Stimulated activated CD8-positive, alpha-beta memory T cell treated with anti-CD3 and anti-CD28 coated beads, Interleukin-15, amount 100 ng/mL, for 24 hours (primary cell): ENCODE results near the gene PNMA3.
"Not testable (repeated sequence)": the region's sequence is repeated elsewhere in the genome, so short reads cannot be mapped to it uniquely, and the experiment has no call there.

Experiments used
- DNase-seq: peaks from one replicate; pipeline ENCODE4 v3.0.0-alpha.2; 2020; ENCODE audit warnings: low read depth

The PNMA3 gene

GRCh38 chrX:153074262-153074899 is 18.1 kb downstream of the PNMA3 start:
- DNase-seq = no peak

- DNase-seq = no peak
Measured at GRCh38 chrX:153074935-153075334, 18.7 kb downstream of the PNMA3 start.

DNA sequence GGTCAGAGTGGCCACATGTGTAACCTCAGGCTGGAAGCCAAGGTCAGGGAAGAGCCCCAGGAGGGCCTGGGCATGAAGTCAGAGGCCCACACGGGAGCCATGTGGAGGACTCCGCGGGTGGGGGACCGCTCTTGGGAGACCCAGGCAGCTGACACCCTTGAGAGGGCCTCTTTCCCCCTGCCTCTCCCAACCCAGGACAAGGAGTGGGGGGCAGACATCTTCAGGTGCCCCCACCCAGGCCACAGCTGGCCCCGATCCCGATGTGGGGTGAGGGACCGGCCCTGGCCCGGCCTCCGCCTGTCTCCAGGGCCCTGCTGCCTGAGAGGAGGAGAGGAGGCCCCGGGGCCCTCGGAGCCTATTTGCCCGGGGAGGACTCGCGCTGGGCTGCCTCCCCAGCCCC is 19.1 kb downstream of the PNMA3 start:
- no peak for DNase-seq

DNA sequence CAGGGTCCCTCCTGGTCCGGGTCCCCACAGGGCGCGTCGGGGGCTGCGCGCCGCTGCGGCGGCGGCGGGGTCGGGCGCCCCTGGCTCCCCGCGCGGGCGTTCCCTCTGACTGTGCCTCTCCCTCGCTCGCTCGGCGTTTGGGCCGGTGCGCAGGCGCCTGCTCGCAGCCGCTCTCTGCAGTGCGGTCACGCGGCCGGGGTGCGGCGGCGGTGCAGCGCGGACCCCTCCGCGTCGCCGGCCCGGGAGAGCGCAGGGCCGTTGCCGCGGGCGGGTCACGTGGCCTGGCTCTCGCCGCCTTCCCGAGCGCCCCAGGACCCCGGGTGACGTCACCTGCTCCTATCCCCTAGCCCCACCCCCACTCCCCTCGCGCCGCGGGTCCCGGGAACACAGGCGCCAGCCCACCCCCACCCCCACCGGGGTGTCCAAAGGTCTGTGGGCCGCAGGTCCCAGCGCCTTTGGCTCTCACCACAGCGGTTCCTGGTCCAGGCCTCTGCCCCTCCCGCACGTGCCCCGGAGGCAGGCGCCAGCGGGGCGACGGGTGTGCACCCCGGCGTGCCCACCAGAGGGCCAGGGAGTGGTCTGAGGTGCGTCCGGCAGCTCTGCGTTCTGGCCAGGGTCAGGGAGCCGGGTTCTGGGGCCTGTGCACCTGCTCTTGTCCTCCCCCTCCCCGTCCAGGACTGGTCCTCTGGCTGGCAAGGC is 21.3 kb downstream of the PNMA3 start:
- DNase-seq = not testable (repeated sequence)

- DNase-seq = not testable (repeated sequence)
Measured at GRCh38 chrX:153083238-153083923, 27.1 kb downstream of the PNMA3 start.

- DNase-seq = no peak
Measured at GRCh38 chrX:153102418-153102817, 46.1 kb downstream of the PNMA3 start.

DNA sequence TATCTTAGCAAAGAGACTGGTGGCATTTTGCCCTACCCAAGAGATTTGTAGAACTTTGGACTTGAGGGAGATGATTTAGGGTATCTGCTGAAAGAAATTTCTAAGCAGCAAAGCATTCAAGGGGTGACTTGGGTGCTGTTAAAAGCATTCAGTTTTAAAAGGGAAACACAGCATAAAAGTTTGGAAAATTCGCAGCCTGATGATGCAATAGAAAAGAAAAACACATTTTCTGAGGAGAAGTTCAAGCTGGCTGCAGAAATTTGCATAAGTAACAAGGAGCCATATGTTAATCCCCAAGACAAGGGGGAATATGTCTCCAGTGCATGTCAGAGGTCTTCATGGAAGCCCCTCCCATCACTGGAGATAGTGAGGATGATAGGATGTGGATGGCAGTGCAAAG is 48.7 kb downstream of the PNMA3 start:
- DNase-seq = not testable (repeated sequence)

DNA sequence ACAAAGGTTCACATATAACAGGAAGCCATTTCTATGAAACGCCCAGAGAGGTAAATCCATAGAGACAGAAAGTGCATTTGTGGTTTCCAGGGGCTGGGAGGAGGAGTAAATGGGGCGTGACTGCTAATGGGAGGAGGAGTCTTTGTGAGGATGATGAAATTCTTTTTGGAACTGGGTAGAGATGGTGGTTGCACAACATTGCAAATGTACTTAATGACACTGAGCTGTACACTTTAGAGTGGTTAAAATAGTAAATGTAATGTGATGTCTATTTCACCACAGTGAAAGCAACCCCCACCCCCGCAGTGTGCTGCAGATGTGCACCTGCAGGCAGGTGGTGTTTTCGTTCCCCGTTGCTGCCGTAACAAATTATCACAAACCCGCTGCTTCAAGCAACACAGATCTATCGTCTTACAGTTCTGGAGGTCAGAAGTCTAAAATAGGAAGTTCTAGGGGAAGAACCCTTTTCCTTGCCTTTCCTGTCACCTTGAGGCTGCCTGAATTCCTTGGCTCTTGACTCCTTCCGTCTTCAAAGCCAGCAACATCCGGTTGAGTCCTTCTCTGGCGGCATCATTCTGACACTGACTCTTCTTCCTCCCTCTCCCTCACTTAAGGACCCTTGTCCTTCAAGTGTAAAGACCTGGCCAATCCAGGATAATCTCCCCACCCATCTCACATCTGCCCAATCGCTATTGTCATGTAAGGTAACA is 50.0 kb downstream of the PNMA3 start:
- not testable (repeated sequence) for DNase-seq
